Mucosa of descending colon (tissue), 3 donors: Measurements from ENCODE around the gene SULF2. TPM values are rescaled to one million over a fixed set of nuclear protein-coding genes. Genes with fewer than 3 reads are reported as not detected.

Source experiments
- ATAC-seq: fragments of 200-7000 bp; cut with Tn5 transposase; one replicate; pipeline ENCODE4 v1.9.1; 2020; ENCODE audit warnings: mild to moderate bottlenecking, moderate library complexity
- DNase-seq, 3 donors: peaks; one replicate each; pipeline ENCODE4 v3.0.0-alpha.2; 2020
- H3K36me3 ChIP-seq: fragments of 200-600 bp; one replicate; pipeline ENCODE4 v1.8.0; 2021; ENCODE audit warnings: low read depth, mild to moderate bottlenecking
- H3K4me1 ChIP-seq: fragments of 200-600 bp; one replicate; pipeline ENCODE4 v1.8.0; 2021; ENCODE audit warnings: low read depth, mild to moderate bottlenecking
- H3K4me3 ChIP-seq: fragments of 200-600 bp; one replicate; pipeline ENCODE4 v1.8.0; 2021; ENCODE audit warnings: mild to moderate bottlenecking
- H3K9me3 ChIP-seq: fragments of 200-600 bp; one replicate; pipeline ENCODE4 v1.8.0; 2021; ENCODE audit warnings: mild to moderate bottlenecking
- CTCF ChIP-seq: fragments of 200-600 bp; IDR thresholded peaks from one replicate; pipeline ENCODE4 v1.8.0; 2022; ENCODE audit warnings: antibody characterized with exemption, mild to moderate bottlenecking
- intact Hi-C, 2 donors: fragments of 100-400 bp; cut with DNase I in 1 of 2; cut with micrococcal nuclease in 1 of 2; formaldehyde crosslinking; loops; one replicate each; pipeline versions ENCODE4 v1.11.0 to v1.11.1; 2022; cut with DNase I, micrococcal nuclease
- total RNA-seq, 3 donors: library from RNA; stranded (reverse); fragmentation: NEBNext Ultra II Directional in 2 of 3; extraction: Animal tissue kit (Norgen Biotek cat#: 25700) in 2 of 3; gene quantifications; one replicate each; pipeline versions ENCODE4 v1.2.1 to v1.2.4, GENCODE V29; 2021 to 2023
- donor health status: DM: no; HTN: no; CAD: no; lungs with moderate emphysema.
- donor health status: DM: no; HTN: no; CAD: no.
- donor health status: DM: no; HTN: yes; CAD: no.

SULF2 gene
- total RNA-seq, 3 donors from 2014 or later = 102 to 181 (median 144) TPM

GRCh38 chr20:47760686-47761481 lies 24.4 kb downstream of the SULF2 start:
- Histone ChIP-seq H3K36me3 (no peaks in the 10 kb centered on the region), H3K4me1 (no peaks in the 10 kb centered on the region), H3K4me3 (no peak overlapping the region), H3K9me3 (no peaks in the 10 kb centered on the region)
- ATAC-seq (no peak), DNase-seq (peak in 1 of 3 donors; percentile 15)
- no peak for TF ChIP-seq CTCF
- intact Hi-C loops = no loop called here

GRCh38 chr20:47758517-47759450 lies 26.5 kb downstream of the SULF2 start:
- Histone ChIP-seq H3K4me1 (no peaks in the 10 kb centered on the region), H3K36me3 (no peaks in the 10 kb centered on the region), H3K4me3 (no peak overlapping the region), H3K9me3 (no peaks in the 10 kb centered on the region)
- no peak for TF ChIP-seq CTCF
- intact Hi-C loops = no loop called here
- DNase-seq (no peak), ATAC-seq (peak; percentile 21)

- H3K4me3 ChIP-seq = no peak overlapping the region
- H3K36me3 ChIP-seq = no peaks in the 10 kb centered on the region
- intact Hi-C loops = no loop called here
- DNase-seq (no peak), ATAC-seq (no peak)
- TF ChIP-seq CTCF = no peak
- H3K9me3 ChIP-seq = no peaks in the 10 kb centered on the region
- no peaks in the 10 kb centered on the region for H3K4me1 ChIP-seq
Measured at GRCh38 chr20:47757145-47758035, 27.9 kb downstream of the SULF2 start.

GRCh38 chr20:47754946-47755652 lies 30.2 kb downstream of the SULF2 start:
- no peak for ATAC-seq
- H3K4me1 ChIP-seq = no peaks in the 10 kb centered on the region
- no peaks in the 10 kb centered on the region for H3K36me3 ChIP-seq
- intact Hi-C loops = no loop called here
- H3K4me3 ChIP-seq = no peak overlapping the region
- TF ChIP-seq CTCF = no peak
- no peaks in the 10 kb centered on the region for H3K9me3 ChIP-seq
- no peak for DNase-seq

- DNase-seq = no peak
- H3K4me1 ChIP-seq = no peaks in the 10 kb centered on the region
- H3K4me3 ChIP-seq = no peak overlapping the region
- intact Hi-C loops = no loop called here
- no peak for TF ChIP-seq CTCF
- H3K9me3 ChIP-seq = no peaks in the 10 kb centered on the region
- no peak for ATAC-seq
- no peaks in the 10 kb centered on the region for H3K36me3 ChIP-seq
Measured at GRCh38 chr20:47754388-47754715, 30.9 kb downstream of the SULF2 start.
